Pancreas (tissue), 10 donors: Measurements from ENCODE around the gene DHH. TPM values are rescaled to one million over a fixed set of nuclear protein-coding genes. Genes with fewer than 3 reads are reported as not detected.
"Not testable (repeated sequence)": the region's sequence is repeated elsewhere in the genome, so short reads cannot be mapped to it uniquely, and the experiment has no call there.

Source experiments
- ATAC-seq, 4 donors: fragments of 200-7000 bp; cut with Tn5 transposase; one replicate each; pipeline versions ENCODE4 v1.8.0 to v1.9.1; 2020; ENCODE audit warnings: mild to moderate bottlenecking in 4 of 4, moderate library complexity in 4 of 4
- DNase-seq, 6 donors: peaks; one replicate each; pipeline ENCODE4 v3.0.0-alpha.2; 2020
- FAIRE-seq: peaks from 2 replicates; lab custom pipeline; 2012; peaks lifted over from hg19 to GRCh38; lab: Jason Lieb, UNC
- H3K27ac ChIP-seq, 4 donors: fragments of 200-600 bp; sonication (generic); 1 replicate in 3 of 4; 2 replicates in 1 of 4; pipeline versions ENCODE4 v1.5.0 to v1.8.0; 2020
- H3K27me3 ChIP-seq, 4 donors: fragments of 200-600 bp; one replicate each; pipeline ENCODE4 v1.8.0; 2021
- H3K36me3 ChIP-seq, 3 donors: fragments of 200-600 bp; sonication (generic) in 1 of 3; one replicate each; pipeline versions ENCODE4 v1.5.0 to v1.8.0; 2020 to 2021
- H3K4me1 ChIP-seq, 3 donors: fragments of 200-600 bp; one replicate each; pipeline ENCODE4 v1.8.0; 2021
- H3K4me3 ChIP-seq, 4 donors: fragments of 200-600 bp; sonication (generic) in 2 of 4; one replicate each; pipeline versions ENCODE4 v1.5.0 to v1.8.0; 2020 to 2021
- H3K9me3 ChIP-seq, 4 donors: fragments of 200-600 bp; one replicate each; pipeline ENCODE4 v1.8.0; 2021
- CTCF ChIP-seq, 4 donors: fragments of 200-600 bp; sonication (generic) in 3 of 4; IDR thresholded peaks; one replicate each; pipeline versions ENCODE4 v1.5.0 to v1.8.0; 2021; ENCODE audit warnings: antibody characterized with exemption in 4 of 4
- WGBS, 2 donors: extraction: QIAGEN DNeasy Blood & Tissue Kit; methylation state at CpG; one replicate each; pipeline ENCODE4 v1.1.7; 2013; 5-methylcytosine and 5-hydroxymethylcytosine counted together
- intact Hi-C, 3 donors: fragments of 100-400 bp; cut with DNase I; formaldehyde crosslinking; loops; one replicate each; pipeline versions ENCODE4 v1.11.1 to v1.14.2; 2022
- polyA plus RNA-seq, 2 donors: library from polyadenylated mRNA; stranded (reverse); fragments of 200-250 nt; gene quantifications; one replicate each; pipeline ENCODE4 v1.2.3, GENCODE V29; 2013
- total RNA-seq, 6 donors: library from RNA; stranded (reverse); fragmentation: NEBNext Ultra II Directional in 4 of 6; extraction: Animal tissue kit (Norgen Biotek cat#: 25700) in 4 of 6; gene quantifications; one replicate each; pipeline versions ENCODE4 v1.2.1 to v1.2.4, GENCODE V29; 2021 to 2023
- donor health status: healthy with polysubstance abuse.
- donor health status: DM: no; HTN: no; CAD: no; lungs with moderate emphysema.
- donor health status: DM: no; HTN: no; CAD: no.
- donor health status: control.
- donor health status: control.
- donor health status: Bipolar disorder and iron deficiency.
- donor health status: DM: yes; HTN: yes; CAD: no.
- donor health status: DM: no; HTN: no; CAD: no.
- donor health status: DM: no; HTN: no; CAD: no.
- donor health status: DM: yes; HTN: yes; CAD: no.

DHH gene
- total and polyA plus RNA-seq, 8 donors = 0.03 to 0.53 (median 0.14) TPM; not detected in 1

GRCh38 chr12:49130151-49131050 lies 35.8 kb upstream of the DHH start:
- intact Hi-C loops = no loop called here
- FAIRE-seq = no peak
- ATAC-seq = peak; percentile 82 to 90 (median 84)

GRCh38 chr12:49129332-49130150 lies 34.9 kb upstream of the DHH start:
- WGBS, 2 donors = 60 to 64% methylated on average over 18 of the region's 18 CpGs
- ATAC-seq (no peak), DNase-seq (peak in 2 of 6 donors; percentile 11 to 32), FAIRE-seq (no peak)
- no peaks in the 10 kb centered on the region for H3K9me3 ChIP-seq
- peaks cover 0 to 24% (median 19%) of the 10 kb centered on the region in 3 donors for H3K4me1 ChIP-seq
- H3K27ac ChIP-seq = peak overlapping the region; percentile 96 to 99 (median 98)
- no peak for TF ChIP-seq CTCF (IDR thresholded peaks at IDR 0.05)
- no peaks in the 10 kb centered on the region for H3K27me3 ChIP-seq
- H3K4me3 ChIP-seq = peak overlapping the region in 3 of 4 donors; percentile 84 to 99 (median 89)
- intact Hi-C loops = loop anchor here in 1 of 3 donors (10.0 kb wide), 1 partner anchor 105 kb away; no protein-coding TSS in a partner anchor
- peaks cover 4 to 11% (median 9%) of the 10 kb centered on the region in 3 donors for H3K36me3 ChIP-seq

More at GRCh38 chr12:49130151-49131050, 35.8 kb upstream of the DHH start:
- peak; percentile 84 to 87 (median 86) for TF ChIP-seq CTCF (IDR thresholded peaks at IDR 0.05)
- Histone ChIP-seq H3K4me1 (peaks cover 0 to 24% (median 19%) of the 10 kb centered on the region in 3 donors), H3K9me3 (no peaks in the 10 kb centered on the region), H3K27ac (peak overlapping the region; percentile 96 to 99 (median 98)), H3K4me3 (peak overlapping the region; percentile 84 to 99 (median 94)), H3K36me3 (peaks cover 4 to 11% (median 9%) of the 10 kb centered on the region in 3 donors), H3K27me3 (no peaks in the 10 kb centered on the region)
- 0% methylated on average over 57 to 66 of the region's 66 CpGs for WGBS, 2 donors
- peak; percentile 93 to 99 (median 95) for DNase-seq

- not testable (repeated sequence) for H3K9me3 ChIP-seq, H3K27ac ChIP-seq, H3K27me3 ChIP-seq, H3K4me3 ChIP-seq, DNase-seq, ATAC-seq, FAIRE-seq
- Histone ChIP-seq H3K4me1 (peaks cover 0 to 19% (median 19%) of the 10 kb centered on the region in 3 donors), H3K36me3 (peaks cover 4 to 11% (median 9%) of the 10 kb centered on the region in 3 donors)
- WGBS, 2 donors = 90 to 99% methylated on average over 6 to 8 of the region's 8 CpGs
- intact Hi-C loops = loop anchor here in 1 of 3 donors (10.0 kb wide), 1 partner anchor 107 kb away; no protein-coding TSS in a partner anchor
These were observed 33.4 kb upstream of the DHH start for GRCh38 chr12:49127971-49128370.

- Histone ChIP-seq H3K4me3 (no peak overlapping the region), H3K27ac (no peak overlapping the region), H3K9me3 (no peaks in the 10 kb centered on the region), H3K27me3 (no peaks in the 10 kb centered on the region), H3K4me1 (peaks cover 0 to 12% (median 11%) of the 10 kb centered on the region in 3 donors), H3K36me3 (peaks cover 4 to 11% (median 9%) of the 10 kb centered on the region in 3 donors)
- DNase-seq (no peak), ATAC-seq (no peak), FAIRE-seq (no peak)
- intact Hi-C loops = loop anchor here in 1 of 3 donors (10.0 kb wide), 1 partner anchor 108 kb away; no protein-coding TSS in a partner anchor
- 91 to 92% methylated on average over 4 of the region's 4 CpGs for WGBS, 2 donors
- no peak for TF ChIP-seq CTCF (IDR thresholded peaks at IDR 0.05)
These were observed 32.5 kb upstream of the DHH start for GRCh38 chr12:49126852-49127763.
